HepG2 (cell line): Measurements from ENCODE around the gene RPTOR. TPM values are rescaled to one million over a fixed set of nuclear protein-coding genes. Genes with fewer than 3 reads are reported as not detected.

Experiments
- ATAC-seq: fragments of 200-7000 bp; cut with Tn5 transposase; 3 replicates; pipeline ENCODE4 v1.9.1; 2020; ENCODE audit warnings: mild to moderate bottlenecking, moderate library complexity
- BruUV-seq: library from RNA; stranded (reverse); fragments of 400-500 nt; replicated peaks from 2 replicates; lab custom pipeline; 2021; lab: Mats Ljungman, UMichigan
- CTCF ChIA-PET: fragments of 300-600 bp; formaldehyde crosslinking; extraction: SDS; loops from one replicate; lab custom pipeline; 2021; ENCODE audit warnings: low total read pairs, inconsistent platforms, low intra/inter-chr PET ratio; lab: Yijun Ruan, JAX
- POLR2A ChIA-PET: fragments of 350-600 bp; sonication (Branson Sonifier 250); formaldehyde crosslinking; loops from one replicate; lab custom pipeline; 2020; ENCODE audit warnings: antibody characterized with exemption, inconsistent platforms; lab: Yijun Ruan, JAX
- DNase-seq: peaks from one replicate; pipeline ENCODE4 v3.0.0-alpha.2; 2015; ENCODE audit warnings: low spot score
- FAIRE-seq: peaks from 3 replicates; lab custom pipeline; 2011; peaks lifted over from hg19 to GRCh38; lab: Jason Lieb, UNC
- H2AFZ ChIP-seq: one replicate; pipeline ENCODE4 v1.6.1; 2011; ENCODE audit warnings: low read length, inconsistent platforms
- H3K27ac ChIP-seq: fragments of 300-600 bp; 3 replicates; pipeline ENCODE4 v1.8.0; 2011; ENCODE audit warnings: mixed run types, mild to moderate bottlenecking, mixed read lengths, low read length, inconsistent platforms; ENCODE audit not compliant: insufficient read depth; ENCODE audit errors: extremely low read length
- H3K27me3 ChIP-seq, 2 experiments: fragments of 200-600 bp in 1 of 2; 2 replicates in 1 of 2; 3 replicates in 1 of 2; pipeline versions ENCODE4 v1.6.0 to v1.8.0; 2011; ENCODE audit warnings: low read length in 2 of 2, mild to moderate bottlenecking in 2 of 2, moderate library complexity in 2 of 2, inconsistent platforms in 1 of 2; ENCODE audit not compliant: insufficient read depth in 2 of 2, control insufficient read depth in 1 of 2
- H3K36me3 ChIP-seq, 2 experiments: fragments of 200-600 bp in 1 of 2; replicated peaks in 1 of 2; 2 replicates in 1 of 2; 3 replicates in 1 of 2; pipeline versions ENCODE4 v1.5.1 to v1.8.0; 2011; ENCODE audit warnings: low read length in 2 of 2, inconsistent platforms in 1 of 2; ENCODE audit not compliant: insufficient read depth in 2 of 2, control insufficient read depth in 1 of 2
- H3K4me1 ChIP-seq: 2 replicates; pipeline ENCODE4 v1.5.1; 2012; ENCODE audit warnings: low read length, inconsistent platforms; ENCODE audit not compliant: insufficient read depth
- H3K4me2 ChIP-seq: 2 replicates; pipeline ENCODE4 v1.6.0; 2011; ENCODE audit warnings: low read depth, low read length, inconsistent platforms
- H3K4me3 ChIP-seq, 3 experiments: fragments of 200-600 bp in 1 of 3; sonication (generic), shearing (Covaris generic) in 1 of 3; replicated peaks in 1 of 3; 2 replicates each; pipeline ENCODE4 v1.5.1; 2011 to 2016; ENCODE audit warnings: low read length in 3 of 3, inconsistent platforms in 2 of 3, low read depth in 2 of 3, mild to moderate bottlenecking in 2 of 3, control low read depth in 1 of 3, mixed read lengths in 1 of 3; ENCODE audit not compliant: insufficient read depth in 1 of 3
- H3K79me2 ChIP-seq: one replicate; pipeline ENCODE4 v1.6.1; 2011; ENCODE audit warnings: low read length, inconsistent platforms; ENCODE audit not compliant: insufficient read depth
- H3K9ac ChIP-seq: 2 replicates; pipeline ENCODE4 v1.6.0; 2011; ENCODE audit warnings: mild to moderate bottlenecking, low read depth, low read length, inconsistent platforms; ENCODE audit not compliant: insufficient read depth
- H3K9me3 ChIP-seq: 2 replicates; pipeline ENCODE4 v1.5.1; 2012; ENCODE audit warnings: mild to moderate bottlenecking, low read length
- H4K20me1 ChIP-seq: 2 replicates; pipeline ENCODE4 v1.6.0; 2011; ENCODE audit warnings: inconsistent platforms, mild to moderate bottlenecking, low read length, moderate library complexity; ENCODE audit not compliant: insufficient read depth
- AHR ChIP-seq: IDR thresholded peaks from 2 replicates; pipeline ENCODE4 v1.6.1; 2018; ENCODE audit warnings: missing genetic modification reagents, missing compliant biosample characterization
- BHLHE40 ChIP-seq: IDR thresholded peaks from 2 replicates; pipeline ENCODE4 v1.6.1; 2011; ENCODE audit warnings: low read length, improper control_type of control experiment
- HIC2 ChIP-seq: sonication (generic); formaldehyde crosslinking; IDR thresholded peaks from 2 replicates; pipeline ENCODE4 v1.9.0; 2022; ENCODE audit warnings: low read depth, missing genetic modification reagents
- HNRNPLL ChIP-seq: fragments of 200-400 bp; formaldehyde crosslinking; IDR thresholded peaks from 2 replicates; pipeline ENCODE4 v1.6.1; 2017; ENCODE audit warnings: mild to moderate bottlenecking, low read depth, low read length; ENCODE audit not compliant: poor library complexity, severe bottlenecking
- TARDBP ChIP-seq: sonication (generic); formaldehyde crosslinking; IDR thresholded peaks from 2 replicates; pipeline ENCODE4 v1.8.0; 2022; ENCODE audit warnings: mild to moderate bottlenecking, missing genetic modification reagents
- TOPORS ChIP-seq: sonication (generic); formaldehyde crosslinking; IDR thresholded peaks from 2 replicates; pipeline ENCODE4 v1.8.0; 2023; ENCODE audit warnings: mild to moderate bottlenecking, missing genetic modification reagents
- ZFY ChIP-seq: sonication (generic); formaldehyde crosslinking; IDR thresholded peaks from 2 replicates; pipeline ENCODE4 v1.4.0; 2020; ENCODE audit warnings: missing genetic modification reagents
- ZNF10 ChIP-seq: sonication (generic); formaldehyde crosslinking; IDR thresholded peaks from 2 replicates; pipeline ENCODE4 v1.4.0; 2020; ENCODE audit warnings: mild to moderate bottlenecking, low read depth, missing genetic modification reagents, borderline replicate concordance
- ZNF274 ChIP-seq: sonication (generic); formaldehyde crosslinking; IDR thresholded peaks from 2 replicates; pipeline ENCODE4 v1.5.1; 2020; ENCODE audit warnings: mild to moderate bottlenecking, missing genetic modification reagents
- ZNF30 ChIP-seq: sonication (generic); formaldehyde crosslinking; IDR thresholded peaks from 2 replicates; pipeline ENCODE4 v1.5.0; 2020; ENCODE audit warnings: mild to moderate bottlenecking, missing genetic modification reagents
- ZNF337 ChIP-seq: sonication (generic); formaldehyde crosslinking; IDR thresholded peaks from 2 replicates; pipeline ENCODE4 v1.5.1; 2020; ENCODE audit warnings: missing genetic modification reagents, low read depth, mild to moderate bottlenecking, borderline replicate concordance
- WGBS: methylation state at CpG from one replicate; pipeline ENCODE4 v1.1.6; 2017; ENCODE audit warnings: low lambda C conversion rate; 5-methylcytosine and 5-hydroxymethylcytosine counted together
- in situ Hi-C: cut with HindIII; loops from 2 replicates; pipeline ENCODE4 v1.10.0; 2017; ENCODE audit warnings: low pct_unique_long_range_greater_than_20kb; ENCODE audit not compliant: extremely low pct_ligation_motif_present
- intact Hi-C: fragments of 100-400 bp; cut with micrococcal nuclease; formaldehyde crosslinking; loops from one replicate; pipeline ENCODE4 v1.10.0; 2022; ENCODE audit not compliant: unreplicated experiment
- polyA plus RNA-seq, 8 experiments: library from polyadenylated mRNA; depleted of rRNA in 3 of 8; stranded (reverse) in 7 of 8; unstranded in 1 of 8; fragments of >200 nt; fragmentation: Illumina TruSeq in 4 of 8; extraction: Trizol in 4 of 8; gene quantifications; 2 replicates each; pipeline versions ENCODE4 v1.2.1 to v1.2.3, GENCODE V29; 2011 to 2016; ENCODE audit warnings: low read depth in 4 of 8, missing spikeins in 1 of 8, mixed read lengths in 1 of 8; ENCODE audit not compliant: insufficient read depth in 1 of 8
- total RNA-seq, 5 experiments: library from RNA; depleted of rRNA; stranded (reverse); fragments of >200 nt; fragmentation: Illumina TruSeq; extraction: Trizol; gene quantifications; 2 replicates each; pipeline ENCODE4 v1.2.3, GENCODE V29; 2016; ENCODE audit warnings: low read depth in 1 of 5

The RPTOR gene
- total and polyA plus RNA-seq, 2 of the 13 experiments (the other 11 are each of a cell fraction or from before 2014, with no cell fraction given) = 6.6 to 25.3 TPM

DNA sequence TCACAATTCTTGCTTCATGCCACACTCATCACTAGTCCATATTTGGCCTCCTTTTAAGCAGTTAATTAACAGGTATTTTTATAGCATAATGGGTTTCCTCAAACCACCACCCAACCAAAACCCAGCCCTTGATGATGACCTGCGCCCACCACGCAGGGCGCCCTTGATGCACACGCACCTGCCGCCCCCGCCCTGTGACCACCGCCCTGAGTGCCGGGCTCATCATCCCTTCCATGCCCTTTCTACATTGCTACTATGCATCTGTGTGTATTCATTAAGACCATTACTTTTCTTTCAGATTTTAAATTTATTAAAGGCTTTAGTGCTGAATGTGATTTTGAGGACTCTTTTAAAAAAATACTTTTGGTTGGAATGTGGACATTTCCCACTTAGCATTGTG is 242.2 kb downstream of the RPTOR start:
- Histone ChIP-seq H3K4me1 (peaks cover 28% of the 10 kb centered on the region), H3K4me2 (no peak overlapping the region), H4K20me1 (no peaks in the 10 kb centered on the region), H3K36me3 (peaks cover 3 to 8% of the 10 kb centered on the region in 2 experiments; a peak in 3 of 5 replicates), H3K9ac (no peak overlapping the region), H3K27me3 (no peaks in the 10 kb centered on the region), H3K27ac (no peak overlapping the region), H3K9me3 (no peaks in the 10 kb centered on the region)
- intact Hi-C loops (no loop called here), in situ Hi-C loops (no loop called here)
- no peak for DNase-seq
- WGBS = 90% methylated on average over 8 of the region's 8 CpGs
- POLR2A ChIA-PET = no interaction called here
- ATAC-seq = no peak
- TF ChIP-seq HNRNPLL = peak; percentile 41
- no peak for TF ChIP-seq HIC2 (CRISPR knock-in tag)
- TF ChIP-seq ZNF30 (CRISPR knock-in tag) = no peak
- TF ChIP-seq, all 625 proteins: peak for 1
- no peak for FAIRE-seq
- H3K79me2 ChIP-seq = peaks cover 2% of the 10 kb centered on the region
- no TSS peak for BruUV-seq
- H2AFZ ChIP-seq = no peak overlapping the region
- CTCF ChIA-PET = no interaction called here
- H3K4me3 ChIP-seq = no peak overlapping the region

- FAIRE-seq (peak; percentile 40), DNase-seq (no peak), ATAC-seq (no peak)
- 98% methylated on average over 3 of the region's 3 CpGs for WGBS
- peaks cover 3 to 8% of the 10 kb centered on the region in 2 experiments; a peak in 3 of 5 replicates for H3K36me3 ChIP-seq
- no peak overlapping the region for H2AFZ ChIP-seq
- no peak overlapping the region for H3K27ac ChIP-seq
- TF ChIP-seq AHR (CRISPR knock-in tag) (no peak), TARDBP (CRISPR knock-in tag) (no peak), ZNF337 (no peak), ZNF10 (CRISPR knock-in tag) (no peak), ZNF274 (no peak), ZFY (CRISPR knock-in tag) (no peak), BHLHE40 (no peak), TOPORS (CRISPR knock-in tag) (no peak)
- H3K27me3 ChIP-seq = no peaks in the 10 kb centered on the region
- intact Hi-C loops = no loop called here
- H3K9me3 ChIP-seq = no peaks in the 10 kb centered on the region
- no peak overlapping the region for H3K4me2 ChIP-seq
- ChIA-PET CTCF (no interaction called here), POLR2A (no interaction called here)
- H3K9ac ChIP-seq = no peak overlapping the region
- in situ Hi-C loops = no loop called here
- H4K20me1 ChIP-seq = no peaks in the 10 kb centered on the region
- H3K4me1 ChIP-seq = peaks cover 36% of the 10 kb centered on the region
- no peak overlapping the region for H3K4me3 ChIP-seq
- H3K79me2 ChIP-seq = peaks cover 2% of the 10 kb centered on the region
- no TSS peak for BruUV-seq
Measured at GRCh38 chr17:80787881-80788280, 243.2 kb downstream of the RPTOR start.
